AG09319 (cell line): ENCODE results near the gene ULK4.
"Not testable (repeated sequence)": the region's sequence is repeated elsewhere in the genome, so short reads cannot be mapped to it uniquely, and the experiment has no call there.

Source experiments
- DNase-seq: peaks from one replicate; pipeline ENCODE4 v3.0.0-alpha.2; 2010; ENCODE audit warnings: low read depth; ENCODE audit errors: extremely low read depth
- TF ChIP-seq, protein P1 (sequence below): IDR thresholded peaks from 2 replicates; pipeline ENCODE4 v1.5.1; 2011; ENCODE audit warnings: low read depth, mild to moderate bottlenecking, inconsistent platforms, low read length, moderate library complexity

ULK4 gene

DNA sequence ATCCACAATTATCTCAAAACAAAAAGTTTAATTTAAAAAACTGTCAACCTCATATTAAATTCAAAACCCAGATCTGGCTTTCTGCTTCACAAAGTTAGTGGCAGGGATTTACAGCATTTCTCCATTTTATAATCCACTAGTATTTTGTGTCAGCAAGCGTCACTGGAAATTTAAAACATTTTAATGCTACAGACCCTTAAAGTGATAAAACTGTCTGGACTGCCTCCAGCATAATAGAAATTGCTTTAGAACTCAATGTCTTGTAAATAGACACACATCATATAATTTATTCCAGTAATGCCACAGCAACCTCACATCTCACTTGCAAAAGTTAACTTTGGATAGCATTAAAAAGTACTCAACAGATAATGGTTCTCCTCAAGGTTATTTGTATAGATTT is 116.1 kb downstream of the ULK4 start:
- TF ChIP-seq, protein P1, sequence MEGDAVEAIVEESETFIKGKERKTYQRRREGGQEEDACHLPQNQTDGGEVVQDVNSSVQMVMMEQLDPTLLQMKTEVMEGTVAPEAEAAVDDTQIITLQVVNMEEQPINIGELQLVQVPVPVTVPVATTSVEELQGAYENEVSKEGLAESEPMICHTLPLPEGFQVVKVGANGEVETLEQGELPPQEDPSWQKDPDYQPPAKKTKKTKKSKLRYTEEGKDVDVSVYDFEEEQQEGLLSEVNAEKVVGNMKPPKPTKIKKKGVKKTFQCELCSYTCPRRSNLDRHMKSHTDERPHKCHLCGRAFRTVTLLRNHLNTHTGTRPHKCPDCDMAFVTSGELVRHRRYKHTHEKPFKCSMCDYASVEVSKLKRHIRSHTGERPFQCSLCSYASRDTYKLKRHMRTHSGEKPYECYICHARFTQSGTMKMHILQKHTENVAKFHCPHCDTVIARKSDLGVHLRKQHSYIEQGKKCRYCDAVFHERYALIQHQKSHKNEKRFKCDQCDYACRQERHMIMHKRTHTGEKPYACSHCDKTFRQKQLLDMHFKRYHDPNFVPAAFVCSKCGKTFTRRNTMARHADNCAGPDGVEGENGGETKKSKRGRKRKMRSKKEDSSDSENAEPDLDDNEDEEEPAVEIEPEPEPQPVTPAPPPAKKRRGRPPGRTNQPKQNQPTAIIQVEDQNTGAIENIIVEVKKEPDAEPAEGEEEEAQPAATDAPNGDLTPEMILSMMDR, result no peak
- no peak for DNase-seq

DNA sequence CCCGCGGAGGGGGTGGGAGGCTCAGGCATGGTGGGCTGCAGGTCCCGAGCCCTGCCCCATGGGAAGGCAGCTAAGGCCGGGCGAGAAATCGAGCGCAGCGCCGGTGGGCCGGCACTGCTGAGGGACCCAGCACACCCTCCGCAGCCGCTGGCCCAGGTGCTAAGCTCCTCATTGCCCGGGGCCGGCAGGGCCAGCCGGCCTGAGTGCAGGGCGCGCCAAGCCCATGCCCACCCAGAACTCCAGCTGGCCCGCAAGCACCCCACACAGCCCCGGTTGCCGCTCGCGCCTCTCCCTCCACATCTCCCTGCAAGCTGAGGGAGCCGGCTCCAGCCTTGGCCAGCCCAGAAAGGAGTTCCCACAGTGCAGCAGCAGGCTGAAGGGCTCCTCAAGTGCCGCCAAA is 117.6 kb downstream of the ULK4 start:
- DNase-seq, result not testable (repeated sequence)

DNA sequence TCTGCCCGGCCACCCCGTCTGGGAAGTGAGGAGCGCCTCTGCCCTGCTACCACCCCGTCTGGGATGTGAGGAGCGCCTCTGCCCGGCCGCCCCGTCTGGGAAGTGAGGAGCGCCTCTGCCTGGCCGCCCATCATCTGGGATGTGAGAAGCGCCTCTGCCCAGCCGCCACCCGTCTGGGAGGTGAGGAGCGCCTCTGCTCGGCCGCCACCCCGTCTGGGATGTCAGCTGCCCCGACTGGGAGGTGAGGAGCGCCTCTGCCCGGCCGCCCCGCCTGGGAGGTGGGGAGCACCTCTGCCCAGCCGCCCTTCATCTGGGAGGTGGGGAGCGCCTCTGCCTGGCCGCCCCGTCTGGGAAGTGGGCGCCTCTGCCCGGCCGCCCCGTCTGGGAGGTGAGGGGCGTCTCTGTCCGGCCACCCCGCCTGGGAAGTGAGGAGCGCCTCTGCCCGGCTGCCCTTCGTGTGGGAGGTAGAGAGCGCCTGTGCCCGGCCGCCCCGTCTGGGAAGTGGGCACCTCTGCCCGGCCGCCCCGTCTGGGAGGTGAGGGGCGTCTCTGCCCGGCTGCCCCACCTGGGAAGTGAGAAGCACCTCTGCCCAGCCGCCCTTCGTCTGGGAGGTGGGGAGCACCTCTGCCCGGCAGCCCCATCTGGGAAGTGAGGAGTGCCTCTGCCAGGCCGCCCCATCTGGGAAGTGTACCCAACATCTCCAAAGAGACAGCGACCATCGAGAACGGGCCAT is 120.8 kb downstream of the ULK4 start:
- DNase-seq, result not testable (repeated sequence)

DNA sequence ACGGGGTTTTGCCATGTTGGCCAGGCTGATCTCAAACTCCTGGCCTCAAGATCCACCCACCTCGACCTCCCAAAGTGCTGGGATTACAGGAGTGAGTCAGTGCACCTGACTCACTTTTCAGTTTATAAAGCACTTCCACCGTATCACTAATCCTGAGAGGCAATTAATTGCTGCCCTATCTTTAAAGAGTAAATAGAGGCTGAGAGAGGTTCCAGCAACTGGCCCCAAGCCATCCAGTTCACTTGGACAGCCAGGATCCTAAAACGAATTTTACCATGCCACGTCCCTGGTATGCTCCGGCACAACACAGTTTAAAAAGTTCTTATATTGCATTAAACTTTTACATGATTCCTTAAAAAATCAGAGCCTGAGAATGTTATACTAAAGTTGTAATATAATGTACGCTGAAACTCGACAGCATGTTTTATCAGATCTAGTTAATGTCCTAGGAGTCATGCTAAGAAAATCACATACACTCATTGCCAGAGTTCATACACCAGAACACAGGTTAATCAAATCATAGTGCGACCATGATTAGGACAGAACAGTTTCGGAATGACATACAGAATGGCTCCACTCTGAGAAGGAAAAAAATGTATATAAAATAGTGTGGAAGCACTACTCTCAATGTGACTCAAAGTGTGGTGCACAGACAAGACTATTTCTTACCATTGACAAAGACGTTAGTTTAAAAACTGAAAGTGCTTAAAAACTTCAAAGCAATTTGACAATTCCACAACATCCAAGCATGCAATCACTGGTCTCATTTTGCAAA is 125.4 kb downstream of the ULK4 start:
- no peak for DNase-seq
- TF ChIP-seq, protein P1, result no peak

DNA sequence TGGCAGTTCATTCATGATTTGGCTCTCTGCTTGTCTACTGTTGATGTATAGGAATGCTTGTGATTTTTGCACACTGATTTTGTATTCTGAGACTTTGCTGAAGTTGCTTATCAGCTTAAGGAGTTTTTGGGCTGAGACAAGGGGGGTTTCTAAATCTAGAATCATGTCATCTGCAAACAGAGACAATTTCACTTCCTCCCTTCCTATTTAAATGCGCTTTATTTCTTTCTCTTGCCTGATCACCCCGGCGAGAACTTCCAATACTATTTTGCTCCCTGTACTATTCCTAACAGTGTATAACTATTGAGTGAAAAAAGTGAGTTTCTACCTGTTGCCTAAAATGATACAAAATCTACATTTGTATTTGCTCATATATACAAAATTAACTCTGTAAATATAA is 128.3 kb downstream of the ULK4 start:
- TF ChIP-seq, protein P1, result no peak
- DNase-seq, result no peak

DNA sequence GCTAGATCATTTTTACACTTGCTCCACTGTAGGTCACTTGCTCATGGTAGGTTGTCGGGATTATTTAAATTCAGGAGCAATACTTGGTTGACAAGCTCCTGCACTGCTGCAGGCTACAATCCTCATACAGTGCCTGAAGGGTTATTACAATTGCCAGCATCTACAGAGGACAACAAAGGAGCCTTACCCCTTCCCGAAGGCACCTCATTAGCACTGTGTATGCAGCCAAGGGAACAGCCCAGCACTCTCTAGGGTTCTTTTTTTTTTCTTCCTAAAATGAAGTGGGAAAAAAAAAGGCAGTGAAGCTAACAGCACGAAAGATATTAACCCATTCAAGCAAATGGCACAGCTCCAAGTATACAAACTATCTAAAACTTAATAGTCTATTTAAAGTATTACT is 142.7 kb downstream of the ULK4 start:
- TF ChIP-seq, protein P1, result no peak
- no peak for DNase-seq

DNA sequence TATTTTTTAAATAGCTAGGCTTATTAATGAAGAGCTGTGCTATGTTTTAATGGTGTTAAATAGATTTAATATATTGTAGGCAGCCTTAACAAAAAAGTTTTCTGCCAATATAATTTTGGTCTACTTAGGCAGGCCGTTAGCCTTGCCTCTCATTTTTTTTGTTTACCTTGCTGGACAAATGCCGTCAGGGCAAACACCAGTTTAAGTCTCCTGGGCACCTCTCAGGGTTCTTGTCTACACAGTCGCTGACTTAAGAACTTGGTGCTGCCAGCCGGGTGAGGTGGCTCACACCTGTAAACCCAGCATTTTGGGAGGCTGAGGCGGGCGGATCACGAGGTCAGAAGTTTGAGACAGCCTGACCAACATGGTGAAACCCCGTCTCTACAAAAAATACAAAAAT is 153.3 kb downstream of the ULK4 start:
- DNase-seq, result no peak
- TF ChIP-seq, protein P1, result no peak

DNA sequence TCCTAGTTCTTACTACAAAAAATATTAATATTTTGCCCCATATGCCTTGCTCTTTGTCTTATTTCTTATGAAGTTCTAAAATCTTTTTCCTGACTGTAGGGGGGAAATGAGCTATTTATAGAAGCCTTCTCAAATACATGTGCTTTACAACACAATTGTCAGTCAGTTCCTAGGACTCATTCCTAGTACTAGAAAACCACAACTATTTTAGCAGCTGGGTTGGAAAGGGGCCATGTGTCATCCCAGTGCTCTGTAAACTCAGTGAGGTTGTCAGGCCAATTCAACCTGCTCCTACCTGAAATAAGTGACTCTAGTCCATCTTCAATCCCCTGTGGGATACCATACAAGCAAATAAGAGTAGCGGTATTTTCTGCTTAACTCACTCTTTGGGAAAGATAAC is 153.8 kb downstream of the ULK4 start:
- TF ChIP-seq, protein P1, result no peak
- no peak for DNase-seq
